HS-5 (cell line): Measurements from ENCODE around the gene PFKP.
"Not testable (repeated sequence)": the region's sequence is repeated elsewhere in the genome, so short reads cannot be mapped to it uniquely, and the experiment has no call there.

Experiments used
- DNase-seq: peaks from one replicate; pipeline ENCODE4 v3.0.0-alpha.2; 2012; ENCODE audit warnings: low read depth

Gene PFKP

DNA sequence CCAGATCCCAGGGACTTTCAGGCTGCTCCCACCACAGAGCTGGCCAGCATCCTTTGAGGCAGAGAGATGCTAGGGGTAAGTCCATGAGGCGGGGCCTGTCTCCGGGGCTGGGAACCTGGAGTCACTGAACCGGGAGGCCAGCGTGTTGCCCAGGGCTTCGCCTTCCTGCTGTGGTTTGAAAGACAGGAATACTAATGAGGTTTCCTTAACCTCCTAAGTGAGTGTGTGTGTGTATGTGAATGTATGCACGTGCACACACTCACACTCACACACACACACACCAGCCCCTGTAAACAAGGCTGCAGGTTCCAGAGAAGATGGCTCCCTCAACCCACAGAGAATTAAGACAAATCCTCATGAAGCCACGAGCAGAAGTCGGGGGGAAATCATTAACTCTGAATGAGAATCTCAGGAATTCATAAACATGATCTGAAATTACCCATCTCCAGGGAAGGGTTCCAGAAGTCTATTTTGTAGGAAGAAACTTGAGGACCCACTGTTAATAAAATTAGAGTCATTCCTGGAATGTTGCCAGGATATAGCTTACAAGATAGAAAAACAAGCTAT lies 20.3 kb upstream of the PFKP start:
- DNase-seq: no peak

DNA sequence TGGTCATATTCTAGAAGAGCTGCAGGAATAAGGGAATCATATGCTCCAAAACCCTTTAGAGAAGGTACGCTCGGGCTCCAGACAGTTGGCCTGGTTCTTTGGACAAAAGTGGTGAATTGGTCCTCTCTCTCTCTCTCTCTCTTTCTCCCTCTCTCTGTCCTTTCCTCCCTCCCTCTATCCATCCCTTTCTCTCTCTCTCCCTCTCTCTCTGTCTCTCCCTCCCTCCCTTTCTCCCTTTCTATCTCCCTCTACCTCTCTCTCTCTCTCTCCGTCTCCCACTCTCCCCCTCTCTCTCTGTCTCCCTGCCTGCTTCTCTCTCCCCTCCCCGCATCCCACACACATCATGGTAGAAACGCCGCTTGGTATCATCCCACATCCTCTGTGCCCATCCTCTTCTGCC lies 19.8 kb upstream of the PFKP start:
- DNase-seq: no peak

DNA sequence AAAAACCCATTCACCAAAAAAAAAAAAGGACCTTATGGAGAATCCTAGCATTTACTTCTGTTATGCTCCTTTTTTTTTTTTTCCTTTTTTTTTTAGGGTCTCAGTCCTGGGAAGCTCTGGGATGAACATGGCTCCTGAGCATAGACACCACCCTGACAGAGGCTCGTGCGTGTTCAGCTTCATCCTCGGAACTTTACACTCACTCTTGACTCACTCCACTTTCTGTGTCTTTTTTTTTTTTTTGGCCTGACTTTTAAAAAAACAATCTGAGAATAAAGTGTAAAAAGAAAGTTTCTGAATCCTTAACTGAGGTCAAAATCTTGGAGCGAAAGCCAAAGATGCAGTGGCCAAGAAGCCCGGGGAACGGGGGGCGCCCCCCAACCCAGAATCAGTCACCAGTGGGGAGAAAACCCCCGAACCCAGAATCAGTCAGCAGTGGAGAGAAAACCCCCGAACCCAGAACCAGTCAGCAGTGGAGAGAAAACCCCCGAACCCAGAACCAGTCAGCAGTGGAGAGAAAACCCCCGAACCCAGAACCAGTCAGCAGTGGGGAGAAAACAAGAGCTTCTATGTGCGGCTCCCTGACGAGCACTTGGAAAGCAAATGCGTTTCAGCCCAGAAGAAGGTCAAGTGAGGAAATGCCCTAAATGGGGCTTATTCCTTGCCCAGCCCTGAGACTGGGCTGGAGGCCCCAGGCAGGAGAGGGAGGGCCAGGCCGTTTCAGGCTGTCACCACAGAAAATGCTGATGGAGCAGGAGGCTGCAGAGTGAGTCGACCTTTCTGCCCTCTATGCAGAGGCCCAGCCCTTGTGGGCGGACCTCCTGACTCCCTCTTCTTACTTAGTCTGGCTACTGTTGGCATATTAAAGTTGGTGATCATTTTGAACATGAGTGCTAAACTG lies 19.0 kb upstream of the PFKP start:
- no peak for DNase-seq

DNA sequence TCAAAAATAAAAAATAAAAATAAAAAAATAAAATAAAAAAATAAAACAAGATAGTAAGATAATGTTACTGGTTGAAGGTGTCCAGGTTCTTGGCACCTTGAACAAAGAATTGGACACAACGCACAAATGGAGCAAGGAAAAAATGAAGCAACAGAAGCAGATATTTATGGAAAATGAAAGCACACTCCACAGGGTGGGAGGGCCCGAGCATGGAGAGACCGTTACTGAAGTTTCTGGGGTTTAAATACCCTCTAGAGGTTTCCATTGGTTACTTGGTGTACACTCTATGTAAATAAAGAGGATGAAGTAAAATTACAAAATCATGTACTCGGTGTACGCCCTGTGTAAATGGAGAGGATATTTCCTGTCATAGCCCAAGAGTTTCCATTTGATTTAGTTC lies 15.7 kb upstream of the PFKP start:
- DNase-seq: no peak

DNA sequence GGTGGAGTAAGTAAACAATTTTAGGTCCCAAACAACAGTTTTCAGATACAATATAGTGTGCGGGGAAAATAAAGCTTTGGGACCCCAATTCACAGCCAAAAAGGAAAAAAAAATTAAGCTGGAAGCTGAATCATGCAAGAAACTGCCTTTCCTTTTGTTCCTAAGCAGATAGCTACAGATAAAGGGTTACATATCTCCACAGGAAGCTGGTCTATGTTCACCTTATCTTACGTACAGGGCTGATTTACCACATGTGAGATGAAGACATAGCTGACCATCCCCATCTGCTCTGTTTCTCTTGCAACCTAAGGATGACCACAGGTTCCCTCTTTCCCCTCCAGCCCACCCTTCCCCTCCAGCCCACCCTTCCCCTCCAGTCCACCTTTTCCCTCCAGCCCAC lies 14.2 kb upstream of the PFKP start:
- no peak for DNase-seq

DNA sequence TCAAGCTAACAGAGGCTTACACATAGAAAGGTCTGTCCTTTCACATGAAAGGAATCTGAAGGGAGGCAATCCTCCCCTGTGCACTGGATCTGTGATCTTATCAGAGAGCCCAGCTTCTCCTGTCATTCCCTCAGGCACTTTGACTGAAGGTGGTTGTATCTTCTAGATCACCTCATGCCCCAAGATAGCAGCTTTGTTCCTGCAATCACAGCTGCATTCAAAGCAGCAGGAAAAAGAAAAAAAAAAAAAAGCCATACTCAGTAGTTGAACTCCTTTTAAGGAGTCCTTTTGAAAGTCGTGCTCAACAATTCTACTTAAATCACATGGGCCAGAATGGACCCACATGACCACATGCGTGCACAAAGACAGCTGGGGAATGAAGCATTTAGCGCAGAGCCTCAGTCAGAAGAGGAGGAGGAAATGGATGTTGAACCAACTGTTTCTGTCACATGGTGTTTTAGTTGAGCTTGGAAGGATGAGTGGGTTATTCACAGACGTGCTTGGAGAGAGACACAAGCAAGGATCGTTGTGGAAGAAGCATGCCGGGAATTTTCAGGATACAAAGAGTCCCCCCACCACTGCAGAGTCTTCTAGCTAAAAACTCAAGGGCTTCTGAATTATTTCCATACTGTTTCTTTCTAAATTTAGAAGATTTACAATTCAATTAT lies 13.0 kb upstream of the PFKP start:
- no peak for DNase-seq

GRCh38 chr10:3054851-3055199 lies 12.5 kb upstream of the PFKP start:
- no peak for DNase-seq

GRCh38 chr10:3056280-3057037 lies 10.9 kb upstream of the PFKP start:
- no peak for DNase-seq

GRCh38 chr10:3057946-3058345 lies 9.4 kb upstream of the PFKP start:
- no peak for DNase-seq

GRCh38 chr10:3059974-3060373 lies 7.4 kb upstream of the PFKP start:
- no peak for DNase-seq

GRCh38 chr10:3060481-3060889 lies 6.9 kb upstream of the PFKP start:
- no peak for DNase-seq

DNA sequence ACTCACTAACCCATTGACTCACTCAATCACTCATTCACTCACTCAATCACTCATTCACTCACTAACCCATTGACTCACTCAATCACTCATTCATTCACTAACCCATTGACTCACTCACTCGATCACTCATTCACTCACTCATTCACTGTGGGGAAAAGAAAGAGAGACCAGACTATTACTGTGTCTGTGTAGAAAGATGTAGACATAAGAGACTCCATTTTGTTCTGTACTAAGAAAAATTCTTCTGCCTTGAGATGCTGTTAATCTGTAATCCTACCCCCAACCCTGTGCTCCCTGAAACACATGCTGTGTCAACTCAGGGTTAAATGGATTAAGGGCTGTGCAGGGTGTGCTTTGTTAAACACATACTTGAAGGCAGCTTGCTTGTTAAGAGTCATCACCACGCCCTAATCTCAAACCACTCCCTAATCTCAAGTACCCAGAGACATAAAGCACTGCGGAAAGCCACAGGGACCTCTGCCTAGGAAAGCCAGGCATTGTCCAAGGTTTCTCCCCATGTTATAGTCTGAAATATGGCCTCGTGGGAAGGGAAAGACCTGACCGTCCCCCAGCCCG lies 5.9 kb upstream of the PFKP start:
- DNase-seq: not testable (repeated sequence)

DNA sequence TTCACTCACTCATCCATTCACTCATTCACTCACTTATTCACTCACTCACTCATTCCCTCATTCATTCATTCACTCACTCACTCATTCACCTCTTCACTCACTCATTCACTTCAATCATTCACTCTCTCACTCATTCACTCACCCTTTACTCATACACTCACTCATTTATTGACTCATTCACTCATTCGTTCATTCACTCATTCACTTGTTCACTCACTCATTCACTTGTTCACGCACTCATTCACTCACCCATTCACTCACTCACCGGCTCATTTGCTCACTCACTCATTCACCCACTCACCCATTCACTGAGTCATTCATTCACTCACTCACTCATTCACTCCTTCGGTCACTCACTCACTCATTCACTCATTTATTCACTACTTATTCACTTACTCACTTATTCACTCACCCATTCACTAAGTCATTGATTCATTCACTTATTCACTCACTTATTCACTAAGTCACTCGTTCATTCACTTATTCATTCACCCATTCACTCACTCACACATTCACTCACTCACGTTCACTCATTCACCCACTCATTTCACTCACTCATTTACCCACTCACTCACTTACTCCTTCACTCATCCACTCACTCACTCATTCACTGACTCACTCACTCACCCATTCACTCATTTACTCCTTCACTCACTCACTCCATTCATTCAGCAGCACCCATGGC lies 4.7 kb upstream of the PFKP start:
- DNase-seq: no peak

DNA sequence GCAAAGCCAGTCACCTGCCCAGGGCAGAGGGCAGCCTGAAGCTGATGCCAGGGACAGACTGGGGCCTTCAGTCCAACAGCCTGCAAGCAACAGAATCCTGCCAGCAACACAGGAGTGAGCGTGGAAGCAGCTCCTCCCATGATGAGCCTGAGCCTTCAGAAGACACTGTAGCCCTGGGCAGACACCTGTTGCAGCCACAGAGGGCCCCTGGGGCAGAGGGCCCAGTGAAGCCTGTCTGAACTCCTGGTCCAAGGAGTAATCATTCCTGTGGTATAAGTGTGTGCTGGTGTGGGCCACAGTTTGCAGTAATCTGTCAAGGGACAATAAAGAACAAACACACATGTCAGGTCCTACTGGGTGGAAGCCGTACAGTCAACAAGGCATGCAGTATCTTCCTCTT lies 2.9 kb upstream of the PFKP start:
- no peak for DNase-seq

GRCh38 chr10:3065622-3066021 lies 1.7 kb upstream of the PFKP start:
- no peak for DNase-seq

DNA sequence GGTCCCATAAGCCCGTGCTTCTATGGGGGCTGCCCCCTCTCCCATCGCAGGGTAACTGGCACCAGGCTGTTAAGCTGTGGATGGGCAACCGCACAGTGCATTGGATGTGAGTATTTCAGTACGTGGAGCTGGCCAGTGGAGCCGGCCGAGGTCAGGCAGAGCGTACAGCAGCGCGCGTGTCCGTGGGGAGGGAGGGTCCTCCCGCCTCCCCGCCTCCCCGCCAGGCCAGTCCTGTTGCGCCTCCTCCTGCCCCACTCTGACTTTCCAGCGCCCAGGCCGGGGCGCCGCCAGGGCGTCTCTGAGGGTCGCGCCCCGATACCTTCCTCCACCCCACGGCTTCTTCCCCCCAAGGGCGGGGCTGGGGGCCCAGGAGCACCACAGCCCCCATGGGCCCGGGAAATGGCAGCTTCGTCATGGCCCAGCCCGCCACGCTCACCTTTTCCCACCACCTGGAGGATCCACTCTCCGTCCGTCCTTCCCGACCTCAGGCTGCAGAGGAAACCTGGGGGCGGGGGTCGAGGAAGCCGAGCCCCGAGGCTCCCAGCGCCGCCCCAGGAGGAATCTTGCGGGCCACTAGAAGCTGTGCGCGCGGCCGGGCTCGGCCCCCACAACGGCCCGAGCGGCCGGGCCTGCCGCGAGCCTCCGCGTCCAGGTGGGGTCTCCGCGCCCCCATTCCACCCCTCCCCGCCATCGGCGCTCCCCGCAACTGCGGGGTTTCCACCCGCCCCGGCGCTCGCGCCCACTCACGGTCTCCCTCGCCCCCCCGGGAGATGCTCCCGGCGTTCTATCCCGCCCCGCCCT lies 831 bp upstream of the PFKP start:
- DNase-seq: no peak

- no peak for DNase-seq
These were observed 471 bp downstream of the PFKP start for GRCh38 chr10:3067859-3068179.

GRCh38 chr10:3068201-3068967 lies 1.0 kb downstream of the PFKP start:
- no peak for DNase-seq

GRCh38 chr10:3068968-3069737 lies 1.8 kb downstream of the PFKP start:
- DNase-seq: no peak
